A549 (cell line): ENCODE data around the gene DCUN1D4.

Experiments used
- CEBPB ChIP-seq, 2 experiments: fragments of >200 bp in 1 of 2; sonication (Bioruptor Twin) in 1 of 2; formaldehyde crosslinking in 1 of 2; IDR thresholded peaks; 2 replicates each; pipeline ENCODE4 v1.6.1; 2012 to 2016
- FOSB ChIP-seq: fragments of 250-450 bp; sonication (Bioruptor Pico); IDR thresholded peaks from 2 replicates; pipeline ENCODE4 v1.5.0; 2020; ENCODE audit warnings: mild to moderate bottlenecking, moderate library complexity
- PHF8 ChIP-seq: fragments of 200-600 bp; sonication (generic); IDR thresholded peaks from 2 replicates; pipeline ENCODE4 v1.6.1; 2016; ENCODE audit warnings: low read depth, mild to moderate bottlenecking, antibody characterized with exemption, moderate library complexity, borderline replicate concordance
- POLR2A ChIP-seq: IDR thresholded peaks from 2 replicates; pipeline ENCODE4 v1.6.1; 2012; ENCODE audit warnings: mild to moderate bottlenecking, low read length
- RAD21 ChIP-seq, 2 experiments: fragments of >200 bp in 1 of 2; sonication (Bioruptor Twin) in 1 of 2; formaldehyde crosslinking in 1 of 2; IDR thresholded peaks in 1 of 2; conservative IDR thresholded peaks in 1 of 2; 2 replicates in 1 of 2; 3 replicates in 1 of 2; pipeline ENCODE4 v1.6.1; 2012 to 2018; ENCODE audit warnings: inconsistent platforms in 1 of 2
- TF ChIP-seq, protein P1 (sequence below): fragments of >200 bp; sonication (Bioruptor Twin); formaldehyde crosslinking; IDR thresholded peaks from 3 replicates; pipeline ENCODE4 v1.5.1; 2016
- TF ChIP-seq, protein P2 (sequence below): fragments of 200-600 bp; sonication (generic); IDR thresholded peaks from 2 replicates; pipeline ENCODE4 v1.6.1; 2016; ENCODE audit warnings: antibody characterized with exemption, mild to moderate bottlenecking, moderate library complexity

DNA sequence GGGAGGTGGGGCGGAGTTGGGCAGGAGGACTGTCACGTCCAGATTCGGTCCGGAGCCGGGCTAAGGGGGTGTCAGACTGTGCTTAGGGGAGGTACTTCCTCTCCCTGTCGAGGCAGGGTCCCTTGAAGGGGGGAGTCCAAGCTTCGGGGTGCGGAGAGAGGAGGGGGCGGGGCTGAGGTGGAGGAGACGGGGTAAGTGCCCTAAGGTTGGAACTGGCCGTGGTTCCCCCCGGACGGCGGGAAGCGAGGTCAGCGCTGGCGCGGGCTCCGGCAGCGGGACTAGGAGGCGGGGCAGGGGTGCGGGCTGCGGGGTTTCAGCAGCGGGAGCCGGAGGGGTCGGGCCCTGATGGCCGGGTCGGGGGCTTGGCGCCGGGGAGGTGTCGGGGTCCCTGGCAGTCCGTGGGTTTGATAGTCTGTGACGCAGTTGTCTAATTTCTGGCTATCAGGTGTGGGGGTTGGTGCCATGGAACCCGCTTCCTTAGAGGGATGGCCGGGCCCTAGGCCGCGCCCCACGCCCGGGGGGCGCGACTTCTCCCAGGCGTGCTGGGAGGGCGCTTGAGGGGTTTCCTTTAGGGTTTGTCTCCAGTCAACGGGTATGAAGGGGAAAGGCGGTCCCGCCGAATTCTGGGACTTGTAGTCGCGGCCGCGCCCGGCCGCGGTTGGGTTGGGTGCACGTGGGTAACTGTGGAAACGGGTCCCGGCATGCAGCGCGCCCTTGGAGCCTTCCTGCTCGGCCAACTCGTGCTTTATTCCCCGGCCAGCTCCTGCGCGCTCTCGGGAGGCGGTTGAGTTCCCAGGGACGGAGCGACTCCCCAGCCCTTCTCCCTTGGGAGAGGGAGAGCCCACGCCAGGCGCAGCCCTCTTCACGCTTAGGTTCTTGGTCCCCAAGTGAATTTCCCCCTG is 1.5 kb downstream of the DCUN1D4 start:
- TF ChIP-seq POLR2A (peak; percentile 51), PHF8 (no peak), FOSB (CRISPR knock-in tag) (no peak), RAD21 (conservative IDR thresholded peaks at IDR 0.05 in 1 of 2, IDR thresholded peaks at IDR 0.05 in 1 of 2) (no peak), CEBPB (IDR thresholded peaks at IDR 0.05) (no peak)
- TF ChIP-seq, protein P1, sequence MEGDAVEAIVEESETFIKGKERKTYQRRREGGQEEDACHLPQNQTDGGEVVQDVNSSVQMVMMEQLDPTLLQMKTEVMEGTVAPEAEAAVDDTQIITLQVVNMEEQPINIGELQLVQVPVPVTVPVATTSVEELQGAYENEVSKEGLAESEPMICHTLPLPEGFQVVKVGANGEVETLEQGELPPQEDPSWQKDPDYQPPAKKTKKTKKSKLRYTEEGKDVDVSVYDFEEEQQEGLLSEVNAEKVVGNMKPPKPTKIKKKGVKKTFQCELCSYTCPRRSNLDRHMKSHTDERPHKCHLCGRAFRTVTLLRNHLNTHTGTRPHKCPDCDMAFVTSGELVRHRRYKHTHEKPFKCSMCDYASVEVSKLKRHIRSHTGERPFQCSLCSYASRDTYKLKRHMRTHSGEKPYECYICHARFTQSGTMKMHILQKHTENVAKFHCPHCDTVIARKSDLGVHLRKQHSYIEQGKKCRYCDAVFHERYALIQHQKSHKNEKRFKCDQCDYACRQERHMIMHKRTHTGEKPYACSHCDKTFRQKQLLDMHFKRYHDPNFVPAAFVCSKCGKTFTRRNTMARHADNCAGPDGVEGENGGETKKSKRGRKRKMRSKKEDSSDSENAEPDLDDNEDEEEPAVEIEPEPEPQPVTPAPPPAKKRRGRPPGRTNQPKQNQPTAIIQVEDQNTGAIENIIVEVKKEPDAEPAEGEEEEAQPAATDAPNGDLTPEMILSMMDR, result no peak
- TF ChIP-seq, protein P2, sequence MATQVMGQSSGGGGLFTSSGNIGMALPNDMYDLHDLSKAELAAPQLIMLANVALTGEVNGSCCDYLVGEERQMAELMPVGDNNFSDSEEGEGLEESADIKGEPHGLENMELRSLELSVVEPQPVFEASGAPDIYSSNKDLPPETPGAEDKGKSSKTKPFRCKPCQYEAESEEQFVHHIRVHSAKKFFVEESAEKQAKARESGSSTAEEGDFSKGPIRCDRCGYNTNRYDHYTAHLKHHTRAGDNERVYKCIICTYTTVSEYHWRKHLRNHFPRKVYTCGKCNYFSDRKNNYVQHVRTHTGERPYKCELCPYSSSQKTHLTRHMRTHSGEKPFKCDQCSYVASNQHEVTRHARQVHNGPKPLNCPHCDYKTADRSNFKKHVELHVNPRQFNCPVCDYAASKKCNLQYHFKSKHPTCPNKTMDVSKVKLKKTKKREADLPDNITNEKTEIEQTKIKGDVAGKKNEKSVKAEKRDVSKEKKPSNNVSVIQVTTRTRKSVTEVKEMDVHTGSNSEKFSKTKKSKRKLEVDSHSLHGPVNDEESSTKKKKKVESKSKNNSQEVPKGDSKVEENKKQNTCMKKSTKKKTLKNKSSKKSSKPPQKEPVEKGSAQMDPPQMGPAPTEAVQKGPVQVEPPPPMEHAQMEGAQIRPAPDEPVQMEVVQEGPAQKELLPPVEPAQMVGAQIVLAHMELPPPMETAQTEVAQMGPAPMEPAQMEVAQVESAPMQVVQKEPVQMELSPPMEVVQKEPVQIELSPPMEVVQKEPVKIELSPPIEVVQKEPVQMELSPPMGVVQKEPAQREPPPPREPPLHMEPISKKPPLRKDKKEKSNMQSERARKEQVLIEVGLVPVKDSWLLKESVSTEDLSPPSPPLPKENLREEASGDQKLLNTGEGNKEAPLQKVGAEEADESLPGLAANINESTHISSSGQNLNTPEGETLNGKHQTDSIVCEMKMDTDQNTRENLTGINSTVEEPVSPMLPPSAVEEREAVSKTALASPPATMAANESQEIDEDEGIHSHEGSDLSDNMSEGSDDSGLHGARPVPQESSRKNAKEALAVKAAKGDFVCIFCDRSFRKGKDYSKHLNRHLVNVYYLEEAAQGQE, result no peak
